IMR-90 (cell line): Measurements from ENCODE around the gene LIMCH1. TPM values are rescaled to one million over a fixed set of nuclear protein-coding genes. Genes with fewer than 3 reads are reported as not detected.

Experiments
- ATAC-seq: fragments of 200-7000 bp; cut with Tn5 transposase; 2 replicates; pipeline ENCODE4 v1.9.1; 2020; ENCODE audit warnings: low read depth, mild to moderate bottlenecking, moderate library complexity
- BruUV-seq: library from RNA; stranded (reverse); fragments of 400-500 nt; replicated peaks from 2 replicates; lab custom pipeline; 2021; lab: Mats Ljungman, UMichigan
- CTCF ChIA-PET: fragments of 300-600 bp; formaldehyde crosslinking; extraction: SDS; loops from one replicate; lab custom pipeline; 2021; ENCODE audit warnings: antibody characterized with exemption; lab: Yijun Ruan, JAX
- POLR2A ChIA-PET: fragments of 300-600 bp; sonication (Branson Sonifier 250); formaldehyde crosslinking; loops from one replicate; lab custom pipeline; 2022; ENCODE audit warnings: antibody characterized with exemption; ENCODE audit not compliant: unreplicated experiment; lab: Charles Lee
- DNase-seq: peaks from one replicate; pipeline ENCODE4 v3.0.0; 2013
- H2AFZ ChIP-seq: replicated peaks from 2 replicates; pipeline ENCODE3; 2013; ENCODE audit warnings: low read length, mild to moderate bottlenecking; ENCODE audit not compliant: poor library complexity
- H2AK5ac ChIP-seq: 2 replicates; pipeline ENCODE4 v1.6.1; 2013; ENCODE audit warnings: low read depth, low read length, inconsistent platforms
- H2AK9ac ChIP-seq: replicated peaks from 2 replicates; pipeline ENCODE3; 2013; ENCODE audit warnings: mild to moderate bottlenecking, low read depth, low read length, moderate library complexity; ENCODE audit not compliant: poor library complexity
- H2BK120ac ChIP-seq: 2 replicates; pipeline ENCODE4 v1.6.1; 2013; ENCODE audit warnings: low read depth, low read length, inconsistent platforms
- H2BK15ac ChIP-seq: 3 replicates; pipeline ENCODE4 v1.6.1; 2013; ENCODE audit warnings: low read depth, low read length, inconsistent platforms
- H2BK20ac ChIP-seq: 2 replicates; pipeline ENCODE4 v1.6.1; 2013; ENCODE audit warnings: low read depth, mild to moderate bottlenecking, inconsistent platforms, low read length, moderate library complexity
- H2BK5ac ChIP-seq: 2 replicates; pipeline ENCODE4 v1.6.1; 2013; ENCODE audit warnings: mild to moderate bottlenecking, low read depth, low read length, inconsistent platforms; ENCODE audit not compliant: poor library complexity, severe bottlenecking
- H3K14ac ChIP-seq: replicated peaks from 2 replicates; pipeline ENCODE4 v1.6.1; 2013; ENCODE audit warnings: low read depth, low read length, inconsistent platforms
- H3K18ac ChIP-seq: 2 replicates; pipeline ENCODE4 v1.6.1; 2013; ENCODE audit warnings: low read depth, low read length, control low read depth
- H3K23ac ChIP-seq: 2 replicates; pipeline ENCODE4 v1.6.1; 2013; ENCODE audit warnings: low read depth, low read length, inconsistent platforms
- H3K27ac ChIP-seq: 2 replicates; pipeline ENCODE4 v1.5.1; 2013; ENCODE audit warnings: mild to moderate bottlenecking, control low read depth, low read length; ENCODE audit not compliant: insufficient read depth
- H3K27me3 ChIP-seq: 2 replicates; pipeline ENCODE4 v1.6.1; 2013; ENCODE audit warnings: low read length; ENCODE audit not compliant: control insufficient read depth, insufficient read depth
- H3K36me3 ChIP-seq: 2 replicates; pipeline ENCODE4 v1.6.1; 2013; ENCODE audit warnings: low read length, mixed read lengths; ENCODE audit not compliant: control insufficient read depth, insufficient read depth
- H3K4ac ChIP-seq: 2 replicates; pipeline ENCODE4 v1.6.1; 2013; ENCODE audit warnings: low read depth, low read length, inconsistent platforms
- H3K4me1 ChIP-seq: 2 replicates; pipeline ENCODE4 v1.6.1; 2013; ENCODE audit warnings: low read length, mixed read lengths; ENCODE audit not compliant: control insufficient read depth, insufficient read depth
- H3K4me2 ChIP-seq: 2 replicates; pipeline ENCODE4 v1.6.1; 2013; ENCODE audit warnings: low read depth, mild to moderate bottlenecking, control low read depth, low read length, moderate library complexity
- H3K4me3 ChIP-seq: 2 replicates; pipeline ENCODE4 v1.5.1; 2013; ENCODE audit warnings: low read depth, mild to moderate bottlenecking, control low read depth, low read length, moderate library complexity; ENCODE audit not compliant: insufficient read depth
- H3K56ac ChIP-seq: 2 replicates; pipeline ENCODE4 v1.6.1; 2013; ENCODE audit warnings: low read length, inconsistent platforms; ENCODE audit not compliant: insufficient read depth; ENCODE audit errors: extremely low read depth
- H3K79me1 ChIP-seq, 2 experiments: 2 replicates each; pipeline ENCODE4 v1.6.1; 2013; ENCODE audit warnings: low read length in 2 of 2, inconsistent platforms in 1 of 2, low read depth in 1 of 2
- H3K9ac ChIP-seq: 2 replicates; pipeline ENCODE4 v1.6.1; 2013; ENCODE audit warnings: low read depth, low read length, control low read depth
- H3K9me1 ChIP-seq: 2 replicates; pipeline ENCODE4 v1.6.1; 2013; ENCODE audit warnings: low read length, inconsistent platforms; ENCODE audit not compliant: insufficient read depth
- H3K9me3 ChIP-seq: 2 replicates; pipeline ENCODE4 v1.6.1; 2013; ENCODE audit warnings: low read length; ENCODE audit not compliant: control insufficient read depth, insufficient read depth
- H4K20me1 ChIP-seq: 2 replicates; pipeline ENCODE4 v1.6.1; 2013; ENCODE audit warnings: low read length, inconsistent platforms; ENCODE audit not compliant: insufficient read depth
- H4K5ac ChIP-seq: 2 replicates; pipeline ENCODE4 v1.6.1; 2013; ENCODE audit warnings: mild to moderate bottlenecking, low read depth, low read length, control low read depth
- H4K8ac ChIP-seq, 2 experiments: 2 replicates each; pipeline ENCODE4 v1.6.1; 2013; ENCODE audit warnings: low read depth in 2 of 2, low read length in 2 of 2, control low read depth in 1 of 2, inconsistent platforms in 1 of 2
- H4K91ac ChIP-seq: 2 replicates; pipeline ENCODE4 v1.6.1; 2013; ENCODE audit warnings: low read depth, low read length, inconsistent platforms; ENCODE audit not compliant: insufficient read depth
- BHLHE40 ChIP-seq: fragments of 150-350 bp; IDR thresholded peaks from 2 replicates; pipeline ENCODE4 v1.6.1; 2016; ENCODE audit warnings: mild to moderate bottlenecking, low read depth, low read length
- RFX5 ChIP-seq: IDR thresholded peaks from 2 replicates; pipeline ENCODE4 v1.8.0; 2012; ENCODE audit warnings: low read depth, mild to moderate bottlenecking, low read length, moderate library complexity
- WGBS, 2 experiments: methylation state at CpG; one replicate each; pipeline versions ENCODE4 v1.1.5 to v1.1.7; 2013; ENCODE audit warnings: missing lambda C conversion rate in 2 of 2; ENCODE audit not compliant: insufficient read length in 1 of 2; ENCODE audit errors: extremely low coverage in 2 of 2; 5-methylcytosine and 5-hydroxymethylcytosine counted together
- dilution Hi-C: fragments of 300-500 bp; cut with HindIII; formaldehyde crosslinking; loops from one replicate; pipeline ENCODE4 v1.14.3; 2018; ENCODE audit warnings: low sequenced_read_pairs; ENCODE audit not compliant: unreplicated experiment
- in situ Hi-C: fragments of 300-500 bp; cut with MboI; formaldehyde crosslinking; loops from 3 replicates; pipeline ENCODE4 v1.14.3; 2019; ENCODE audit warnings: low sequenced_read_pairs, inconsistent platforms, mixed read lengths
- intact Hi-C: fragments of 100-400 bp; cut with micrococcal nuclease; formaldehyde crosslinking; loops from 2 replicates; pipeline ENCODE4 v1.10.0; 2022
- polyA plus RNA-seq, 3 experiments: library from polyadenylated mRNA; depleted of rRNA; stranded (reverse); fragments of >200 nt; gene quantifications; 2 replicates each; pipeline ENCODE4 v1.2.3, GENCODE V29; 2012; ENCODE audit warnings: low replicate concordance in 1 of 3
- total RNA-seq: library from RNA; depleted of rRNA; stranded (reverse); fragments of >200 nt; gene quantifications from 2 replicates; pipeline ENCODE4 v1.2.3, GENCODE V29; 2012

The LIMCH1 gene
- total and polyA plus RNA-seq, 2 of the 4 experiments (the other 2 are of a cell fraction), result 0.89 to 2.9 TPM

- Histone ChIP-seq H3K14ac (no peak overlapping the region), H3K9me1 (no peaks in the 10 kb centered on the region), H2BK15ac (no peak overlapping the region), H2AFZ (no peak overlapping the region), H3K4me3 (no peak overlapping the region), H3K18ac (no peak overlapping the region), H2BK120ac (no peak overlapping the region), H3K56ac (no peak overlapping the region), H3K27ac (no peak overlapping the region), H3K27me3 (no peaks in the 10 kb centered on the region), H2BK5ac (no peak overlapping the region), H3K4me2 (no peak overlapping the region), H4K20me1 (no peaks in the 10 kb centered on the region), H3K9ac (no peak overlapping the region), H3K36me3 (no peaks in the 10 kb centered on the region), H3K79me1 (no peaks in the 10 kb centered on the region), H3K9me3 (no peaks in the 10 kb centered on the region), H2AK5ac (no peak overlapping the region), H3K23ac (no peak overlapping the region), H2AK9ac (no peak overlapping the region), H4K8ac (no peak overlapping the region), H3K4me1 (no peaks in the 10 kb centered on the region), H4K91ac (no peak overlapping the region), H4K5ac (no peak overlapping the region), H2BK20ac (no peak overlapping the region), H3K4ac (no peak overlapping the region)
- ATAC-seq (no peak), DNase-seq (no peak)
- ChIA-PET CTCF (interaction anchor here (0.7 kb wide), 1 partner anchor 152 kb away, joined by 3 read pairs; no protein-coding TSS in a partner anchor), POLR2A (no interaction called here)
- no TSS peak for BruUV-seq
- in situ Hi-C loops (no loop called here), dilution Hi-C loops (no loop called here), intact Hi-C loops (no loop called here)
- no peak for TF ChIP-seq BHLHE40
- no peak for TF ChIP-seq RFX5
- no CpG with 5 or more reads among the region's 4 CpGs for WGBS, 2 experiments
Measured at GRCh38 chr4:41498177-41498576, 39.8 kb upstream of the LIMCH1 start.
